Dermis microvascular lymphatic vessel endothelial cell (primary cell): ENCODE results near the gene RFX7. TPM values are rescaled to one million over a fixed set of nuclear protein-coding genes. Genes with fewer than 3 reads are reported as not detected.
"Not testable (repeated sequence)": the region's sequence is repeated elsewhere in the genome, so short reads cannot be mapped to it uniquely, and the experiment has no call there.

Experiments
- DNase-seq, 2 donors: peaks; one replicate each; pipeline versions ENCODE4 v3.0.0 to v3.0.0-alpha.2; 2010; ENCODE audit warnings: low read depth in 2 of 2
- total RNA-seq: library from RNA; depleted of rRNA; stranded (reverse); fragments of >200 nt; gene quantifications from 2 replicates; pipeline ENCODE4 v1.2.1, GENCODE V29; 2014

Gene RFX7
- total RNA-seq: 3.0 and 3.7 TPM in 2 replicates

DNA sequence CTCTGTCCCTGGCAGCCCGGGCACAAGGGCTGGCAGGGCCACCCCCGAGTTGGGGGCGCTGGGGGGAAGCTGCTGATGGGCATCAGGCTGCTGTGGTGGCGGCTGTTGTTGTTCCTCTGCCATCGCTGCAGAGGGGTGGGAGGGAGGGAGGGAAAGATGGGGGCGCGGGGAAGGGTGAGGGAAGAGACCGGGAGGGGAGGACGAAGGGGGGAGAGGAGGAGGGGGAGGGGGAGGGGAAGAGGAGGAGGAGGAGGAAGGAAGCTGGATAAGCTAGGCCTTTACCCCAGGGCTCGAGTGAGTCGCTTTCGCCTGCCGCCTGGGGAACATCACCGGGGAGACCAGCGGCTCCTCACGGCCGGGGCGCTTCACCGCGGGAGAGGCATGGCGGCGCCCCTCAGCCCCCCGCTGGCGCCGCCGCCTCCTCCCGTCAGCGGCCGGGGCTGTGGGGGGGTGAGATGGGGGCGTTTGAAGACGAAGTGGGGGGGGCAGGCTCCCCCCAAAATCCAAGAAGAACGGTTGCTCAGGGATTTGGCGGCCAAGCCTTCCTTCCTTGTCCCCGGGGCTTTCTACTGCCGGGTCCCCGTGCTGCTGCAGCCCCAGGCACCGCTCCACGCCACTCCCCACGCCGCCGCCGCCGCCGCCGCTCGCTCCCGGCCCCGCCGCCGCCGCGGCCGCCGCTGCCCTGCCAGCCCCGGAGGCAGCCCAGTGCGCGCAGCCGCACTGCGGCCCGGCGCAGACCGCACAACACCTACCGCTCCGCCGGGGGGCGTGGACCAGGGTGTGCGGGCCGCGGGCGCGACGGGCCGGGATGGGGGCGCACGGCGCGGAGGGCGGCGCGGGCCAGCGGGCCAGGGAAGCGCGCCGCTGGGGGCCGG is at the start of gene RFX7:
TSS of gene RFX7 (minus strand) at position 717 of the 875 bp plus-strand sequence. CDS start at position 123, 594 bp downstream.
- DNase-seq: peak; percentile 51 to 84

DNA sequence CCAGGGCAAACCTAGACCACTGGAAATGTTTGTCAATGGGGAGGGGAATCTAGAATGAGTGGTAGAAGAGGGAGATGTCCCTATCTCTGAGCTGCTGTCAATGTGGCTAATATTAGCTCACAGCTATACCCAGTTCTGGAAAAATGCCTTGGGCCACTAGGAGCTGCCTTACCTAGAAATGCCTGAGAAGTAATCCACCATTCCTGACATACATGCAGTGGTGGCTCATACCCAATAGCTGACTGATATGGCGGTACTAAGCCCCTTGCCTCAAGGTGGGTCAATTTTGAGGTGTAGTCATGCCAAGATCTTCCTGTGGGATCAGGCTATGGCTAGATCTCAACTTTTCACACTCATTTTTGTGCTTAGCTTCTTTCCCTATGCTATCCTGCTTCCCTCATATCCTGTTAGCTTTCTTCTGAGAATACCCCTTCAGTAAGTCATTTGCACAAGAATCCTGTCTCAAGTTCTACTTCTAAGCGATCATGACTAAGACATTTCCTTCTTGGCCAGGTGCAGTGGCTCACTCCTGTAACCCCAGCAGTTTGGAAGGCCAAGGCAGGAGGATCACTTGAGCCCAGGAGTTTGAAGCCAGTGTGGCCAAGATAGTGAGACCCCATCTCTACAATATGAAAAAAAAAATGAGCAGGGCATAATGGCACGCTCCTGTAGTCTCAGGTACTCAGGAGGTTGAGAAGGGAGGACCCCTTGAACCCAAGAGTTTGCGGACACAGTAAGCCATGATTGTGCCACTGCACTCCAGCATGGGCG is 49.1 kb upstream of the RFX7 start:
- DNase-seq: no peak

DNA sequence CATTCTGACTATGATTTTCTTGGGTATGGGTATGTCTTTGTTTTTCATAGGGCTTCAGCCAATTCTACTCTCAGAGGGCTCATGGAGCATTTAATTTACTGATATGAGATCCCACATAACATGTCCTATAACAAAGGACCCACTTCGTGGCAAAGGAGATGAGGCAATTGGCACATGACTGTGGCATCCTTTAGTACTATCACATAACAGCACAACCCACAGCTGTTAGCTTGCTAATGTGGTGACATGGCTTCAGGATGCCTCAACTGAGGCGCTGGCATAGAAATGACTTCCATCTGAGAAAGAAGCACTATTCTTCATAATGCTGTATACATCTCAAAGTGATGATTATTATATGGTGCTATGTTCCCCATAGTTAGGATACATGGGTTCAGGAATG is 48.1 kb upstream of the RFX7 start:
- DNase-seq: no peak

DNA sequence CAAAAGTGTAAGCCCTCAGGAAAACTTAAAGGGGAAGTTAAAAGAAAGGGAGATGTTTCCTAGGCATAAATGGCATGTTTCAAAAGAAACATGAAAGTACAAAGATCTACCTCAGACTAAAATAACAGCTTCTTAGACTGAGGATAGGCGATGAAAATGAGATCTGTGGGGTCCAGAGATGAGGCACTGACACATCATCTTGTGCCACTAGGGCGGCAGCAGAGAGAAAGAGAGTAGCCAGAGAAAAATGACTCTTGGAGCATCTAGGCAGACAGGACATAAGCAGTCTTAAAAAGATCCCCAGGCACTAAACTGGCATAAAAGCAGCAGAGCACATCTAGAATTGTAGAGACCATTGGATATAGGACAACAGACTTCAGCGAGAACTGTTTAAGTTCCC is 42.5 kb upstream of the RFX7 start:
- DNase-seq: no peak

DNA sequence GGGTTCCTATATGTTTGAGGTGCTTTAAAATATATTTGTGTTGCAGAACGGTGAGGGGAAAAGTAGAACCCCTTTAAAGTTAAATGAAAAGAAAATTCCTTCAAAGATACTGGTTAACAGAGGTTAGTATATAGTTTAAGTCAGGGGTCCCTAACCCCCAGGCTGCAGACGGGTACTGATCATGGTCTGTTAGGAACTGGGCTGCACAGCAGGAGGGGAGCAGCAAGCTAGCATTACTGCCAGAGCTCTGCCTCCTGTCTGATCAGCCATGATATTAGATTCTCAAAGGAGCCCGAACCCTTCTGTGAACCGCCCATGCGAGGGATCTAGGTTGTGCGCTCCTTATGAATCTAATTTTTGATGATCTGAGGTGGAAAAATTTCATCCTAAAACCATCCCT is 37.5 kb upstream of the RFX7 start:
- no peak for DNase-seq

DNA sequence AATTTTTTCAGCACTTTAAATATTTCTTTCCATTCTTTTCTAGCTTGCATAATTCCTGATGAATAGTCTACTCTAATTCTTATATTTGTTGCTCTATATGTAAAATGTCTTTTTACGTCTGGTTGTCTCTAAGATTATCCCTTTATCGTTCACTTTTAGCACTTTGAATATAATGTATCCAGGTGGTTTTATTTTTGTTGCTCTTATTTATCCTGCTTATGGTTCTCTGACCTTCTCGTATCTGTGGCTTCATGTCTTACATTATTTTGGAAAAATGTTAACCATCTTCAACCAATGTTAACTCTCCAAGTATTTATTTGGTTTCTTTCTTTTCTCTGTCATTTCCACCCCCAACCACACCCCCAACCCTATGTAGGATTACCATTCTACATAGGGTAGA is 30.0 kb upstream of the RFX7 start:
- no peak for DNase-seq

DNA sequence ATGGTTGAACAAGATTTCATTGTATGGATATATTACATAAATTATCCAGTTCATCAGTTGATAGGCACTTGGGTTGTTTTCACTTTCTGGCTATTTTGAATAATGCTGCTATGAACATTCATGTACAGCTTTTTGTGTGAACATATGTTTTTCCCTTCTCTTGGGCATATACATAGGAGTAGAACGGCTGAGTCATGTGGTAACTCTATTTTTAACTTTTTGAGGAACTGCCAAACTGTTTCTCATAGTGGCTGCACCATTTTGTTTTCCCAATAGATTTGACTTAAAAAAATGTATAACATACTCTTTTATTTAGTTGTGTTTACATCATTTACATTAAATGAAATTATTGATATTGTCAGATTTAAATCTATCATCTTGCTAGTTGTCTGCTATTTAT is 28.8 kb upstream of the RFX7 start:
- no peak for DNase-seq

DNA sequence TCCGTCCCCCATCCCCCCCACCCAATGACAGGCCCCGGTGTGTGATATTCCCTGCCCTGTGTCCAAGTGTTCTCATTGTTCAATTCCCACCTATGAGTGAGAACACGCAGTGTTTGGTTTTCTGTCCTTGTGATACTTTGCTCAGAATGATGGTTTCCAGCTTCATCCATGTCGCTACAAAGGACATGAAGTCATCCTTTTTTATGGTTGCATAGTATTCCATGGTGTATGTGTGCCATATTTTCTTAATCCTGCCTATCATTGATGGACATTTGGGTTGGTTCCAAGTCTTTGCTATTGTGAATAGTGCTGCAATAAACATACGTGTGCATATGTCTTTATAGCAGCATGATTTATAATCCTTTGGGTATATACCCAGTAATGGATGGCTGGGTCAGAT is 22.8 kb upstream of the RFX7 start:
- DNase-seq: not testable (repeated sequence)

DNA sequence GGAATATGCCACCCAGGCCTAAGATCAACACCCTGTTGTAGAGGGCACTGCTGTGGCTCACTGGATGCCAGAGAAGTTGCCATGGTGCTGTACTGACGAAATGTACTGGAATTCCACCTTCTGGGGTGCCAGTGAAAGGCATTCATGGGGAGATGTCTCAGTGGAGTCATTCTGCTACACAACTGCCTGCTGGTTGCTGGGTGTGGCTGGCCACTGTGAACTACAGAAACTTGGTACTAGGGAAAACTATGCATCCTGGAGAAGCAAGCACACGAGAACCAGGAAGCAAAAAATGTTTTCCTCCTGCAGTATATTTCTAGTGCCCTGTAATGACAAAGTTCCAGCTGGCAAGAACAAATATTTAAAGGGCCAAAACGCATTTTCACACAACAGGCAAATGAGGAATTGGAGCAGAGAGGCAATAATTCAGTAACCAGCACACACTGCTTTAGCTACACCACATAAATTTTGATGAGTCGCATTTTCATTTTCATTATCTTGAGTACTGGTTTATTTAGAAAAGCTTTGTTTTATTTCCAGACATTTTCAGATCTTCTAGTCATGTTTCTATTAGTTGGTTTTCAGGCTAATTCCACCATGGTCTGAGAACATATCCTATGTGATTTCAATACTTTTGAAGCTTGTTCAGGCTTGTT is 18.3 kb upstream of the RFX7 start:
- DNase-seq: no peak

DNA sequence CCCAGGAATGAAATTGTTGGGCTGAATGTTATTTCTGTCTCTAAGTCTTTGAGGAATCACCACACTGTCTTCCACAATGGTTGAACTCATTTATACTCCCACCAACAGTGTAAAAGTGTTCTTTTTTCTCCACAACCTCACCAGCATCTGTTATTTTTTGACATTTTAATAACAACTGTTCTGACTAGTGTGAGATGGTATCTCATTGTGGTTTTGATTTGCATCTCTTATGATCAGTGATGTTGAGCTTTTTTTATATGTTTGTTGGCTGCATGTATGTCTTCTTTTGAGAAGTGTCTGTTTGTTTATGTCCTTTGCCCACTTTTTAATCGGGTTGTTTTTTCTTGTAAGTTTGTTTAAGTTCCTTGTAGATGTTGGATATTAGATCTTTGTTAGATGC is 13.6 kb upstream of the RFX7 start:
- not testable (repeated sequence) for DNase-seq

DNA sequence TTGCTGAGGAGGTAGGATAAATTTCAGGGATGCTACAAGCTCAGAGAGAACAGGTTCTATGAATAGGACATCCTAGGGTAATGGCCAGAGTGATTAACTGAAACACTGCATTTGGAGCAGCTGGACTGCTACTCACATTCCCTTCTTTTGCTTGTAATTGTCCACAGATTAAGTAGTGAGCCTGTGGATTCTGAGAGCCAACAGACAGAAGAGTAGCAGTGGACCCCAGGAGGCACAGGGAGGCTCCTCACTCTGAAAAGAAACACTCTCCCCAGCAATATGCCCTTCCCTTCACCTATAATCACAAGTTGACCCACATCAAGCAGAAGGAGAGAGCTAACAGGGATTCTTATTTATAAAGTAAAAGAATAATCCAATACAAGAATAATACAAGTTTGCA is 10.6 kb upstream of the RFX7 start:
- no peak for DNase-seq

DNA sequence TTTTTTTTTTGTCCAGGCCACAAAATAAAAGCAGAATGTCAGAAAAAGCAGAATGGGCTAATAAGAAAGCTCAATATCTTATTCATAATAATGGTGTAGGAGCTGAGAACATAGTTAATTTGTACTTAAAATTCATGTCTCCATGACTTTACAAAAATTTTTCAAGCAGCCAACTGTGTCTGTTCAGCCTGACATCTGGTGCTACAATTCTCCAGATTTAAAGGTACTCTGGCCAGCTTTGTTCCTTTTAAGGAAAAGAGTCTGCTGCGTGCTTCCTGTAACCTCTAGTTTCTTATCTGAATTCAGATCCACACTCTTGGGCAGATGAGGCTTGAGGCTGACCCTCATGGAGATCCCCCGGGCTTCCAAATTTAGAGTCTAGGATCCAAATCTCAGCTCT is 8.7 kb upstream of the RFX7 start:
- DNase-seq: no peak

DNA sequence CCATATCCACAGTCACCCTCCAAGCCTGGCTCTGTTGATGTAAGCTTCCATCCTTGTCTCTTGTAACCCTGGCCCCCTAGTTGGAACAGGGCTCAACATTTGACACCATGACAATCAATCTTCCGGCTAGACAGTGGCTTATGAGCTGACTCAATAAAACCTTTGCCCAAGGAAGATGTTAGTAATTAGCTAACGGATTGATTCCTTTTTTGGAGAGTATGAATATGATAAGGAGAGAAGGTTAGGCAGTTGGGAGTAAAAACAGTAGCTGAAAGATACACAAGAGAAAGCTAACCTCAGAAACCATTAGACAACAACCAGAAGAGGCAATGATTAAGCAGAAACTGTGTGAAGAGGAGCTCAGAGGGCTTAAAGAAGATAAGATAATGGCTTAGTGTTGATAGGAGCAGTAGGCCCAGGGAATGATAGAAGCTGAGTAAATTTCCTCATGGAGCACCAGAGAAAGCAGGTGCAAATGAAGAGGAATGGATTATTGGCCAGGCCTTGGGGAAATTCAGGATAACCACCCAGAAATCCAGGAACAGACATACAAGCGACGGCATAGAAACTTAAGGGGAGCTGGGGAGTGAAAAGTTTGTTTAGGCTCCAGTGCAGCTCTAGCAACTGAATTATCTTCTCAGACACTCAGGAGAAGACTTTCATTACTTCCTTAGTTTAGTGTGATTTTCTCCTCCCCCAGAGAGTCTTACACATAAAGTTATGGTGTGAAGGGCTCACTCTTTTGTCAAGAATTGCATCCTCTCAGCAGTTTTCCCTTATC is 7.8 kb upstream of the RFX7 start:
- no peak for DNase-seq

DNA sequence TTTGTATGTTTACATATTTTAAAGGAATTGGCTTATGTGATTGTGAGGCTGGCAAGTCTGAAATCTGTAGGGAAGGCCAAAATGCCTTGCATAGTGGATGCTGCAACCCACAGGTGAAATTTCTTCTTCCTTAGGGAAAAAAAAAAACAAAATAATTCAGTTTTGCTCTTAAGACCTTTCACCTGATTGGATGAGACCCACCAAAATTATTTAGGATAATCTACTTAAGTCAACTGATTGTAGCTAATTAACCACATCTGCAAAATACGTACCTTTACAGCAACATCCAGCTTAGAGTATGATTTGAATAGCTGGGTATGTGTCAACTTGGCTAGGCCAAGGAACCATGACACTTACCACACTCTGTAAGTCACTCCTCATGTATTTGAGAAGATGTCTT is 6.9 kb upstream of the RFX7 start:
- DNase-seq: no peak

DNA sequence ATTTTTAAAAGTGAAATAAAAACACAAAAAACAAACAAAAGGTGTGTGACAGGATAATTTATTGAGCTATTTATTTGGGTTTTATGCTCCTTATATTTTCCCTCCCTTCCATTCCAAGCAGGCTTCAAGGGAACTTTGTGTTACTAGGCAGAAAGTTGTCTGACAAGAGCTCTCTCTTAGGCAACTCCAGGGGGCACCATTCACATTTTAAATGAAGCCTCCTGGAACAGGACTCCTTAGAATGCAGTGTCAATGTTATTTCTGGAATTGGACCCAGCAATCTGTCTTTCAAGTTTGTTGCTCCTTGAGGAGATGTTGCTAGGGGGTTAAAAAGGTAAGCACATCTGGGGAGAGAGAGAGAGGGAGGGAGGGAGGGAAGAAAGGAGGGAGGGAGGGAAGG is 5.4 kb upstream of the RFX7 start:
- peak in 1 of 2 donors; percentile 61 for DNase-seq

DNA sequence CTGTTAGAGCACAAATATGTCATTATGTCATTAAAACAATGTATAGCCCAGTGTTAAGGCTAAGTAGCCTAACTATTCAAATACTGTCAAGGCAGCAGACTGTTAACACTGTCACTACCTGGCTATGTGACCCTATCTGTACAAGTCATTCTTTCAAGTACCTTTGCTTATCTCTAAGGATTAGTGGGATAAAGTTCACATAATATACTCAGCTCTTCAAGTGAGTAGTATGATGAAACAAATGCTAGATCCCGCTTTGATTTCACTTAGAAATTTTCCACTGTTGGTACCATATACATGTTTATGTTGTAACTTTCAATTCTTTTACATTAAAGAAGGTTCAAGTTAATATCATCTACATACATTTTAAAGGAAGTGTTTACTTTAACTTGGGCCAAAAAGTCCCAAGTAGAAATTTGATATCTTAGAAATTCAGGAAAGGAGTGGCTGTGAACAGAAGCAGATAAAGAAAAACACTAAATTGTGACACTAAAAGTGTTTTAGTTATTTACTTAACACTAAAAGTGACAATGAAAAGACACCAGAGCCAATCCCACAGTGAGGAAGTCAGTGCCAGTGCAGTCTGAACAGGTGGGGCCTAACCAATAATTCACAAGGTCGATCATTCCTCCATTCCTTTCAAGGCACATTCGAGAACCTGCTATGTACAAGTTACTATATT is 4.8 kb upstream of the RFX7 start:
- DNase-seq: no peak

DNA sequence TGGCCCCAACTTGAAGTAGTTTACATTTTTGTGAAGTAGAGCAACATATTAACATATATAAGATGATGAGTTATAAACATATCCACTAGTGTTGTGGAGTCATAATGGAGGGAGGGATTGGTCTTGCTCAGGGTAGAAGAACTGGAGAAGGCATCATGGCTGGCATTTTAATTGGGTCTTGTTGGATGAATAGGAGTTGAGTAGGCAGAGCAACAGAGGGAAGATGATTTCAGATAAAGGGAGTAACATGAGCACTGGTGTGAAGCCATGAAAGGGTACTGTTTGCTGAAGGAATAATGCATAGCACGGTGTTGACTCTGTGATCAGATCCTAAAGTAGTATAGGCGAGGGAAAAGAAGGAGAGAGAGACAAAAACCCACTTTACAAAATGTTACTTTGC is 3.6 kb upstream of the RFX7 start:
- no peak for DNase-seq

DNA sequence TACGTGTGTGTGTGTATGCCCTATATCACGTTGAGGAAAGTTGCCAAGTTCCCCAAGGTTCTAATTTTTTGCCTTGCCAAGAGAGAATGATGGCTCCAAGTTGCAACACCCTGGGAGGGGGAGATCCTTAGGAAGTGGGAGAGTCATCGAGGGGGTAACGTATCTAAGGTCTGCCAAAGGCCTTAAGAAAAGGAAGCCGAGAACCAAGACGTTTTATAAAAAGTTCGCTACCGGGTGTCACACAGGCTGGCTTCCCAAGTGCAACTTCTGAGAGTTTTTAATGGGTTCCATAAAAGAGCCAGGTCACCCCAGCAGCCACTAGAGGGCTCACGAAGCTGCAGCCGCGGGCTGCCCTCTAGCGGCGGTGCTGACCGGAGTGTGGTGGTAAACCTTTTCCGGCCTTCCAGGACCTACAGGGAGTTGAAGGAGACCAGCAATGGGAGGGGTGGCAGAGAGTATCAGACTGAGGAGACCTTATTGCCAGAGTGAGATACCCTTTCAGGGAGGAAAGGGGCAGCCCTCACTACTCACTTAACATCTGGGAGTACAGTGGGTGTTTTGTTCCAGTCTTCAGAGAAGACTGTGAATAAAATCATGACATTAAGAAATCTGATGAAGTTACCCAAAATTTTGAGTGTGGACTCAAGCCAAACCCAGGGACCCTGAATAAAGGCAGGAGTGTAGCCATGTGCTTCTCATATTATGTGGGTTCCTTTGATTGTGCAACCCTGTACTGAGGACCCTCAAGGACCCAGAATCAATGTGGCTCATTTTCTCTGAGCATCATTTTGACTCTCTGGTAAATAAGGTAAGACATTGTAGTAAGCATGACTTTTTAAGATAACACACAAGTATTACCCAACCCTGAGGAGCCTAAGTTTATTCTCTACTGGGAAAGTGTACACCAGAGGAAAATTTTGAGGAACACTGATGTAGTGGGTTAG is 2.5 kb upstream of the RFX7 start:
- DNase-seq: peak; percentile 64 to 89

DNA sequence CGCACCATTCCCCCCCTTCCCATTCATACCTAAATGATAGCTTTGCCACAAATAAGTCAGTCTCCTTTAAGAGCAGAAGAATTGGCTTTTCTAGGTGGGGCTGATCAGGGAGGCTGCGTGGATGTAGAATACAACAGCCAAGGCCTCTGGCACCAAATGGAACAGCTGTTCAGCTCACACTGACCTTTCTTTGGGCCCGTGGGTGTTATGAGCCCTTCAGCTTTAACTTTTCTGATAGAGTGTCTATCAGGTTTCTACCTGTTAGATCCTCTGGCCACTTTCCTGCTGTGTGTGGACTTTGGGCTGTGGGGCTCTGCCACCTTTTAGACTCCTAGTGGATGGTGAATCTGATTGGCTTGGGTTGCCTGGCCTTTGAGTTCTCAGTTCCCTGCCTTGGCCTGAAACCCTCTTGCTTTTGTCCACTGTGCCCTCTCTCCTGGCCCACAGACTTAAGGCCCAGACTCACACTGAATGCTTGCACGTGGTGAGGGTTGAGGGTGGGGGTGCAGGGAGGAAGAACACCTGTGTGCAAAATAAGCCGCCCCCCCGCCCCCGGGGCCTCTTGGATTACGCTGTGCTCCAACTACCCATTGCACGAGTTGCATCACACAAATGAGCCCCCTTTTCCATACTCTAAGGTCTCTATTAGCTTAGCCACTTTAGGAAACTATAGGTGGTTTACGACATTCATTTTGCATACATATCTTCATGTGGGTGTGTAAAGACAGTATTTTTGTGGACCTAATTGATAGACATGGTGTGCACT is 1.3 kb upstream of the RFX7 start:
- no peak for DNase-seq
